KMS-11 (cell line): ENCODE results near the gene MCM3AP.
"Not testable (repeated sequence)": the region's sequence is repeated elsewhere in the genome, so short reads cannot be mapped to it uniquely, and the experiment has no call there.

Source experiments
- H2AFZ ChIP-seq: fragments of 200-600 bp; sonication (generic); 2 replicates; pipeline ENCODE4 v1.6.1; 2016; ENCODE audit warnings: antibody characterized with exemption, mixed run types, low read depth
- H3K27ac ChIP-seq: fragments of 200-600 bp; sonication (generic); 2 replicates; pipeline ENCODE4 v1.6.1; 2016; ENCODE audit warnings: mild to moderate bottlenecking, mixed run types
- H3K27me3 ChIP-seq: fragments of 200-600 bp; sonication (generic); 2 replicates; pipeline ENCODE4 v1.6.1; 2017; ENCODE audit warnings: mild to moderate bottlenecking, low read depth, mixed run types, moderate library complexity; ENCODE audit not compliant: insufficient read depth
- H3K36me3 ChIP-seq: fragments of 200-600 bp; sonication (generic); 2 replicates; pipeline ENCODE4 v1.6.1; 2017; ENCODE audit warnings: mild to moderate bottlenecking, mixed run types; ENCODE audit not compliant: insufficient read depth
- H3K4me1 ChIP-seq: fragments of 200-600 bp; sonication (generic); 2 replicates; pipeline ENCODE4 v1.6.1; 2016; ENCODE audit warnings: mild to moderate bottlenecking, low read depth, mixed run types; ENCODE audit not compliant: poor library complexity, severe bottlenecking
- H3K4me2 ChIP-seq: fragments of 200-600 bp; sonication (generic); 2 replicates; pipeline ENCODE4 v1.7.0; 2016; ENCODE audit warnings: mild to moderate bottlenecking, mixed run types
- H3K4me3 ChIP-seq: fragments of 200-600 bp; sonication (generic); IDR thresholded peaks from 2 replicates; pipeline ENCODE4 v1.6.1; 2017; ENCODE audit warnings: low read depth, low read length, mixed read lengths; ENCODE audit not compliant: insufficient read depth
- H3K79me2 ChIP-seq: fragments of 200-600 bp; sonication (generic); 2 replicates; pipeline ENCODE4 v1.6.1; 2016; ENCODE audit warnings: low read depth, mixed run types; ENCODE audit not compliant: insufficient read depth
- H3K9ac ChIP-seq: fragments of 200-600 bp; sonication (generic); 2 replicates; pipeline ENCODE4 v1.6.1; 2016; ENCODE audit warnings: mild to moderate bottlenecking, mixed run types
- H4K20me1 ChIP-seq: fragments of 200-600 bp; sonication (generic); 2 replicates; pipeline ENCODE4 v1.6.1; 2016; ENCODE audit warnings: mild to moderate bottlenecking, mixed run types; ENCODE audit not compliant: insufficient read depth
- TF ChIP-seq, protein P1 (sequence below): fragments of 200-600 bp; sonication (generic); conservative IDR thresholded peaks from 2 replicates; pipeline ENCODE4 v1.6.1; 2017; ENCODE audit warnings: low read depth, mild to moderate bottlenecking, antibody characterized with exemption, low read length, moderate library complexity, mixed read lengths

The MCM3AP gene

DNA sequence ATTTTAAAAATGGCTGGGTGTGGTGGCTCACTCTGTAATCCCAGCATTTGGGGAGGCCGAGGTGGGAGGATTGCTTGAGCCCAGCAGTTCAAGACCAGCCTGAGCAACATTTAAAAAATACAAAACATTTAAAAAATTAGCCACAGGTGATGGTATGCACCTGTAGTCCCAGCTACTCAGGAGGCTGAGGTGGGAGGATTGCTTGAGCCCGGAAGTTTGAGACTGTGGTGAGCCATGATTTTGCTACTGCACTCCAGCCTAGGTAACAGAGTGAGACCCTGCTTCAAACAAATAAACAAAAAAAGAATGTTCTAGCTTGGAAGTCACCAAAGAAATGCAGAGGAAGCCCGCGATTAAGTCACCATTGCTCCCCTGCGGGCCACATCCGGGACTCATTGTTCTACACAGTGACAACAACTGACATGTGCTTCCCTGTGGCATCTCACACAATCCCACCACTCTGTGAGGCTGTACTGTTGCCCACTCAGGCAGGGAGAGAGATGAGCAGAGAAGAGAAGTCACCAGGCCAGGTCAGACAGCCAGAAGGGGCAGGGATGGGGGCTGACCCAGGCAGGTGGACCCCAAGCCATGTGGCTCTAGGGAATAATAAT, 82.7 kb downstream of the MCM3AP start:
- Histone ChIP-seq H3K27me3 (no peaks in the 10 kb centered on the region), H3K9ac (no peak overlapping the region), H3K36me3 (no peaks in the 10 kb centered on the region; the same call in 1 of the 2 replicates), H3K4me3 (no peak overlapping the region), H3K4me1 (no peaks in the 10 kb centered on the region), H3K27ac (no peak overlapping the region), H3K79me2 (no peaks in the 10 kb centered on the region; the same call in 1 of the 2 replicates), H3K4me2 (no peak overlapping the region), H2AFZ (no peak overlapping the region), H4K20me1 (no peaks in the 10 kb centered on the region)
- TF ChIP-seq, protein P1, sequence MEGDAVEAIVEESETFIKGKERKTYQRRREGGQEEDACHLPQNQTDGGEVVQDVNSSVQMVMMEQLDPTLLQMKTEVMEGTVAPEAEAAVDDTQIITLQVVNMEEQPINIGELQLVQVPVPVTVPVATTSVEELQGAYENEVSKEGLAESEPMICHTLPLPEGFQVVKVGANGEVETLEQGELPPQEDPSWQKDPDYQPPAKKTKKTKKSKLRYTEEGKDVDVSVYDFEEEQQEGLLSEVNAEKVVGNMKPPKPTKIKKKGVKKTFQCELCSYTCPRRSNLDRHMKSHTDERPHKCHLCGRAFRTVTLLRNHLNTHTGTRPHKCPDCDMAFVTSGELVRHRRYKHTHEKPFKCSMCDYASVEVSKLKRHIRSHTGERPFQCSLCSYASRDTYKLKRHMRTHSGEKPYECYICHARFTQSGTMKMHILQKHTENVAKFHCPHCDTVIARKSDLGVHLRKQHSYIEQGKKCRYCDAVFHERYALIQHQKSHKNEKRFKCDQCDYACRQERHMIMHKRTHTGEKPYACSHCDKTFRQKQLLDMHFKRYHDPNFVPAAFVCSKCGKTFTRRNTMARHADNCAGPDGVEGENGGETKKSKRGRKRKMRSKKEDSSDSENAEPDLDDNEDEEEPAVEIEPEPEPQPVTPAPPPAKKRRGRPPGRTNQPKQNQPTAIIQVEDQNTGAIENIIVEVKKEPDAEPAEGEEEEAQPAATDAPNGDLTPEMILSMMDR = no peak

DNA sequence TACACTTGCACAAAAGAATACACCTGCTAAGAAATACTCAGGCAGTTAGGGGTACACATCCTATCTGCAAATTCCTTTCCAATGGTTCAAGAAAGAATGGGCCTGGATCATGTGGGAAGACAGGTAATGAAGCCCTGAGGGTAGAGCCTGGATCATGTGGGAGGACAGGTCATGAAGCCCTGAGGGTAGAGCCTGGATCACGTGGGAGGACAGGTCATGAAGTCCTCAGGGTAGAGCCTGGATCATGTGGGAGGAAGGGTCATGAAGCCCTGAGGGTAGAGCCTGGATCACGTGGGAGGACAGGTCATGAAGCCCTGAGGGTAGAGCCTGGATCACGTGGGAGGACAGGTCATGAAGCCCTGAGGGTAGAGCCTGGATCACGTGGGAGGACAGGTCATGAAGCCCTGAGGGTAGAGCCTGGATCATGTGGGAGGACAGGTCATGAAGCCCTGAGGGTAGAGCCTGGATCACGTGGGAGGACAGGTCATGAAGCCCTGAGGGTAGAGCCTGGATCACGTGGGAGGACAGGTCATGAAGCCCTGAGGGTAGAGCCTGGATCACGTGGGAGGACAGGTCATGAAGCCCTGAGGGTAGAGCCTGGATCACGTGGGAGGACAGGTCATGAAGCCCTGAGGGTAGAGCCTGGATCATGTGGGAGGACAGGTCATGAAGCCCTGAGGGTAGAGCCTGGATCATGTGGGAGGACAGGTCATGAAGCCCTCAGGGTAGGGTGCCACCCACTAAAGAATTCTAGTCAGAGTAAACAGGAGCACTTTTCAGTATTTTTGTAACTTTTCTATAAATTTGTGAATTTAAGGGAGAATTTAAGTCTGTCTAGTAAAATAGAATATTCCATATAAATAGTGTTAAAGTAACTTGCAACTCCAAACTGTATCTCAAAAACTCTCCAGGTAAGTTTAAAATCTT, 84.3 kb downstream of the MCM3AP start:
- H3K9ac ChIP-seq, H3K27ac ChIP-seq, H4K20me1 ChIP-seq, H3K36me3 ChIP-seq, H3K27me3 ChIP-seq, H3K4me1 ChIP-seq, H3K4me3 ChIP-seq, H3K79me2 ChIP-seq, H2AFZ ChIP-seq, H3K4me2 ChIP-seq: not testable (repeated sequence)

DNA sequence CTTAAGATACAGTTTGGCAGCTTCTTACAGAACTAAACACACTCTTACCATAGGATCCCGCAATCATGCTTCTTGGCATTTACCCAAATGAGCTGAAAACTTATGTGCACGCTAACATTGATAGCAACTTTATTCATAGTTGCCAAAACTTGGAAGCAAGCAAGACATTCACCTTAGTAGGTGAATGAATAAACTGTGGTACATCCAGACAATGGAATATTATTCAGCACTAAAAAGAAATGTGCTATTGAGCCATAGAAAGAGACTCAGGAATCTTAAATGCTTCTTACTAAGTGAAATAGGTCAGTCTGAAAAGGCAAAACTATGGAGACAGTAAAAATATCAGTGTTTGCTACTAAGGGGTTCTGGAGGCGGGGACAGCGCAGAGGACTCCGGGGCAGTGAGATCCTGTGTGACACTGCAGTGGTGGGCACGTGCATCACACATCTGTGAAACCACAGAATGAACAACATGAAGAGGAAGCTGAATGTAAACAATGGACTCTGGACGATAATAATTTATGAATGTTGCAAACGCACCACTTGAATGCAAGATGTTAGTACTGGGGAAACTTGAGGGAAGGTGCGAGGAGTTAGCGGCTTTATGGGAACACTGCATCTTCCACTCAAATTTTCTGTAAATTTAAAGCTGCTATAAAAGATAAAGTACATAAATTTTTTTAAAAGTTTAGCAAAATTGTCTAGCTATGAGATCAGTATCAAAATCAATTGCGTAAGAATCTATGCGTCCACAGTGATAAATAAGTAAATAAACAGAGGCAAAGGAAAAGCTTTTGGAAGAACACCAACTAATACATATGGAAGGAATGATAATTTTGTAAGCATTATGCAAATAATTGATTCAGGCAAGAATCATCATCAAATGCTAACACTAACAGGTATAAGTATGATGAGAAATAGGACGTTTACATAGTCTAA, 85.7 kb downstream of the MCM3AP start:
- Histone ChIP-seq H2AFZ (no peak overlapping the region), H3K9ac (no peak overlapping the region), H3K36me3 (peaks cover 5% of the 10 kb centered on the region; the same call in 1 of the 2 replicates), H3K4me3 (no peak overlapping the region), H3K4me1 (no peaks in the 10 kb centered on the region), H4K20me1 (no peaks in the 10 kb centered on the region), H3K4me2 (no peak overlapping the region), H3K27ac (no peak overlapping the region), H3K79me2 (no peaks in the 10 kb centered on the region; the same call in 1 of the 2 replicates), H3K27me3 (no peaks in the 10 kb centered on the region)
- TF ChIP-seq, protein P1 = no peak

DNA sequence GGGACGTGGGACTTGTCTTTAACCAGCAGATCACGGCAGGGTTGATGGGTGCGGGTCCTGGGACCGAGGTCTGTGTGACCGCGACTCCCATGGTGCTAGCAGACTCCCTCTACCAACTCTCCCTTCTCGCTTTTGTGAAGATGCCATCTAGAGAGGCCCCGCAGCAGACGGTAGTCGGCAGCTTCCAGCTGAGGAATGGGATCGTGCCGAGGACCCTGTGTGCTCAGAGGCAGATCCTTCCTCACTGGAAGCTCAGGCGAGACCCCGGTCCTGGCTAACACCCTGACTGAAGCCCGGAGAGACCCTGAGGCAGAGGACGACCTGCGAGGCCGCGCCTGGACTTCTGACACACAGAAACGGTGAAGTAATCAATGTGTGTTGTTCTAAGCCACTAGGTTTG, 88.7 kb downstream of the MCM3AP start:
- Histone ChIP-seq H3K36me3 (peaks cover 5% of the 10 kb centered on the region; the same call in 1 of the 2 replicates), H3K4me1 (no peaks in the 10 kb centered on the region), H2AFZ (no peak overlapping the region), H3K27me3 (no peaks in the 10 kb centered on the region), H4K20me1 (no peaks in the 10 kb centered on the region), H3K9ac (no peak overlapping the region), H3K27ac (no peak overlapping the region), H3K4me2 (no peak overlapping the region), H3K79me2 (no peaks in the 10 kb centered on the region; the same call in 1 of the 2 replicates), H3K4me3 (no peak overlapping the region)
- TF ChIP-seq, protein P1 = no peak
